OCI-M2 (cell line): ENCODE data around the gene TOLLIP.
"Not testable (repeated sequence)": the region's sequence is repeated elsewhere in the genome, so short reads cannot be mapped to it uniquely, and the experiment has no call there.

ENCODE experiments used
- DNase-seq: peaks from one replicate; lab custom pipeline; 2025; ENCODE audit not compliant: unreplicated experiment; lab: John Stamatoyannopoulos, UW

Gene TOLLIP

DNA sequence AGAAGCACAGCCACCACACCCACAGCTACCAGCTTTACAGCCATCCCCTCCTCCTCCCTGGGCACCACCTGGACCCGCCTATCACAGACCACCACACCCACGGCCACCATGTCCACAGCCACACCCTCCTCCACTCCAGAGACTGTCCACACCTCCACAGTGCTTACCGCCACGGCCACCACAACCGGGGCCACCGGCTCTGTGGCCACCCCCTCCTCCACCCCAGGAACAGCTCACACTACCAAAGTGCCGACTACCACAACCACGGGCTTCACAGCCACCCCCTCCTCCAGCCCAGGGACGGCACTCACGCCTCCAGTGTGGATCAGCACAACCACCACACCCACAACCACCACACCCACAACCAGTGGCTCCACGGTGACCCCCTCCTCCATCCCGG lies 59.0 kb downstream of the TOLLIP start:
- not testable (repeated sequence) for DNase-seq

DNA sequence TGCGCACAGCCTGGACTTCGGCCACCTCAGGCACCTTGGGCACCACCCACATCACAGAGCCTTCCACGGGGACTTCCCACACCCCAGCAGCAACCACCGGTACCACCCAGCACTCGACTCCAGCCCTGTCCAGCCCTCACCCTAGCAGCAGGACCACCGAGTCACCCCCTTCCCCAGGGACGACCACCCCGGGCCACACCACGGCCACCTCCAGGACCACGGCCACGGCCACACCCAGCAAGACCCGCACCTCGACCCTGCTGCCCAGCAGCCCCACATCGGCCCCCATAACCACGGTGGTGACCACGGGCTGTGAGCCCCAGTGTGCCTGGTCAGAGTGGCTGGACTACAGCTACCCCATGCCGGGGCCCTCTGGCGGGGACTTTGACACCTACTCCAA lies 60.5 kb downstream of the TOLLIP start:
- DNase-seq = not testable (repeated sequence)

DNA sequence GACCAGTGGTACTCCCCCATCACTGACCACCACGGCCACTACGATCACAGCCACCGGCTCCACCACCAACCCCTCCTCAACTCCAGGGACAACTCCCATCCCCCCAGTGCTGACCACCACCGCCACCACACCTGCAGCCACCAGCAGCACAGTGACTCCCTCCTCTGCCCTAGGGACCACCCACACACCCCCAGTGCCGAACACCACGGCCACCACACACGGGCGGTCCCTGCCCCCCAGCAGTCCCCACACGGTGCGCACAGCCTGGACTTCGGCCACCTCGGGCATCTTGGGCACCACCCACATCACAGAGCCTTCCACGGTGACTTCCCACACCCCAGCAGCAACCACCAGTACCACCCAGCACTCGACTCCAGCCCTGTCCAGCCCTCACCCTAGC lies 62.4 kb downstream of the TOLLIP start:
- not testable (repeated sequence) for DNase-seq

DNA sequence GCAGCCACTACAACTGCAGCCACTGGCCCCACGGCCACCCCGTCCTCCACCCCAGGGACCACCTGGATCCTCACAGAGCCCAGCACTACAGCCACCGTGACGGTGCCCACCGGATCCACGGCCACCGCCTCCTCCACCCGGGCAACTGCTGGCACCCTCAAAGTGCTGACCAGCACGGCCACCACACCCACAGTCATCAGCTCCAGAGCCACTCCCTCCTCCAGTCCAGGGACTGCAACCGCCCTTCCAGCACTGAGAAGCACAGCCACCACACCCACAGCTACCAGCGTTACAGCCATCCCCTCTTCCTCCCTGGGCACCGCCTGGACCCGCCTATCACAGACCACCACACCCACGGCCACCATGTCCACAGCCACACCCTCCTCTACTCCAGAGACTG lies 63.1 kb downstream of the TOLLIP start:
- not testable (repeated sequence) for DNase-seq

DNA sequence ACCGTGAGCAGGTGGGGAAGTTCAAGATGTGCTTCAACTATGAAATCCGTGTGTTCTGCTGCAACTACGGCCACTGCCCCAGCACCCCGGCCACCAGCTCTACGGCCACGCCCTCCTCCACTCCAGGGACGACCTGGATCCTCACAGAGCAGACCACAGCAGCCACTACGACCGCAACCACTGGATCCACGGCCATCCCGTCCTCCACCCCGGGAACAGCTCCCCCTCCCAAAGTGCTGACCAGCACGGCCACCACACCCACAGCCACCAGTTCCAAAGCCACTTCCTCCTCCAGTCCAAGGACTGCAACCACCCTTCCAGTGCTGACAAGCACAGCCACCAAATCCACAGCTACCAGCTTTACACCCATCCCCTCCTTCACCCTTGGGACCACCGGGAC lies 63.7 kb downstream of the TOLLIP start:
- not testable (repeated sequence) for DNase-seq

DNA sequence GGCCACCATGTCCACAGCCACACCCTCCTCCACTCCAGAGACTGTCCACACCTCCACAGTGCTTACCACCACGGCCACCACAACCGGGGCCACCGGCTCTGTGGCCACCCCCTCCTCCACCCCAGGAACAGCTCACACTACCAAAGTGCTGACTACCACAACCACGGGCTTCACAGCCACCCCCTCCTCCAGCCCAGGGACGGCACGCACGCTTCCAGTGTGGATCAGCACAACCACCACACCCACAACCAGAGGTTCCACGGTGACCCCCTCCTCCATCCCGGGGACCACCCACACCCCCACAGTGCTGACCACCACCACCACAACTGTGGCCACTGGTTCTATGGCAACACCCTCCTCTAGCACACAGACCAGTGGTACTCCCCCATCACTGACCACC lies 64.9 kb downstream of the TOLLIP start:
- DNase-seq = not testable (repeated sequence)

DNA sequence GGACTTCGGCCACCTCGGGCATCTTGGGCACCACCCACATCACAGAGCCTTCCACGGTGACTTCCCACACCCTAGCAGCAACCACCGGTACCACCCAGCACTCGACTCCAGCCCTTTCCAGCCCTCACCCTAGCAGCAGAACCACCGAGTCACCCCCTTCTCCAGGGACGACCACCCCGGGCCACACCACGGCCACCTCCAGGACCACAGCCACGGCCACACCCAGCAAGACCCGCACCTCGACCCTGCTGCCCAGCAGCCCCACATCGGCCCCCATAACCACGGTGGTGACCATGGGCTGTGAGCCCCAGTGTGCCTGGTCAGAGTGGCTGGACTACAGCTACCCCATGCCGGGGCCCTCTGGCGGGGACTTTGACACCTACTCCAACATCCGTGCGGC lies 65.9 kb downstream of the TOLLIP start:
- not testable (repeated sequence) for DNase-seq

DNA sequence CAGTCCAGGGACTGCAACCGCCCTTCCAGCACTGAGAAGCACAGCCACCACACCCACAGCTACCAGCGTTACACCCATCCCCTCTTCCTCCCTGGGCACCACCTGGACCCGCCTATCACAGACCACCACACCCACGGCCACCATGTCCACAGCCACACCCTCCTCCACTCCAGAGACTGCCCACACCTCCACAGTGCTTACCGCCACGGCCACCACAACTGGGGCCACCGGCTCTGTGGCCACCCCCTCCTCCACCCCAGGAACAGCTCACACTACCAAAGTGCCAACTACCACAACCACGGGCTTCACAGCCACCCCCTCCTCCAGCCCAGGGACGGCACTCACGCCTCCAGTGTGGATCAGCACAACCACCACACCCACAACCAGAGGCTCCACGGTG lies 66.7 kb downstream of the TOLLIP start:
- DNase-seq = not testable (repeated sequence)

DNA sequence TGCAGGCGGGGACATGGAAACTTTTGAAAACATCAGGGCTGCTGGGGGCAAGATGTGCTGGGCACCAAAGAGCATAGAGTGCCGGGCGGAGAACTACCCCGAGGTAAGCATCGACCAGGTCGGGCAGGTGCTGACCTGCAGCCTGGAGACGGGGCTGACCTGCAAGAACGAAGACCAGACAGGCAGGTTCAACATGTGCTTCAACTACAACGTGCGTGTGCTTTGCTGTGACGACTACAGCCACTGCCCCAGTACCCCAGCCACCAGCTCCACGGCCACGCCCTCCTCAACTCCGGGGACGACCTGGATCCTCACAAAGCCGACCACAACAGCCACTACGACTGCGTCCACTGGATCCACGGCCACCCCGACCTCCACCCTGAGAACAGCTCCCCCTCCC lies 67.1 kb downstream of the TOLLIP start:
- DNase-seq = no peak

DNA sequence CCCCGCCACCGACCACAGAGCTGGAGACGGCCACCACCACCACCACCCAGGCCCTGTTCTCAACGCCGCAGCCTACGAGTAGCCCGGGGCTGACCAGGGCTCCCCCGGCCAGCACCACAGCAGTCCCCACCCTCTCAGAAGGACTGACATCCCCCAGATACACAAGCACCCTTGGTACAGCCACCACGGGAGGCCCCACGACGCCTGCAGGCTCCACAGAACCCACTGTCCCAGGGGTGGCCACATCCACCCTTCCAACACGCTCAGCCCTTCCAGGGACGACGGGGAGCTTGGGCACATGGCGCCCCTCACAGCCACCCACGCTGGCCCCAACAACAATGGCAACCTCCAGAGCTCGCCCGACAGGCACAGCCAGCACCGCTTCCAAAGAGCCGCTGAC lies 67.7 kb downstream of the TOLLIP start:
- no peak for DNase-seq

DNA sequence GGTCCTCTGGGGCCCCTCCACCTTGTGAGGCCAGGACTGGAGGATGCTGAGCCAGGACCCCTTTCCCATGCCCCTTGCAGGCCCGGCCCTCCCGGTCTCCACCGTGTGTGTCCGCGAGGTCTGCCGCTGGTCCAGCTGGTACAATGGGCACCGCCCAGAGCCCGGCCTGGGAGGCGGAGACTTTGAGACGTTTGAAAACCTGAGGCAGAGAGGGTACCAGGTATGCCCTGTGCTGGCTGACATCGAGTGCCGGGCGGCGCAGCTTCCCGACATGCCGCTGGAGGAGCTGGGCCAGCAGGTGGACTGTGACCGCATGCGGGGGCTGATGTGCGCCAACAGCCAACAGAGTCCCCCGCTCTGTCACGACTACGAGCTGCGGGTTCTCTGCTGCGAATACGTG lies 68.7 kb downstream of the TOLLIP start:
- no peak for DNase-seq

DNA sequence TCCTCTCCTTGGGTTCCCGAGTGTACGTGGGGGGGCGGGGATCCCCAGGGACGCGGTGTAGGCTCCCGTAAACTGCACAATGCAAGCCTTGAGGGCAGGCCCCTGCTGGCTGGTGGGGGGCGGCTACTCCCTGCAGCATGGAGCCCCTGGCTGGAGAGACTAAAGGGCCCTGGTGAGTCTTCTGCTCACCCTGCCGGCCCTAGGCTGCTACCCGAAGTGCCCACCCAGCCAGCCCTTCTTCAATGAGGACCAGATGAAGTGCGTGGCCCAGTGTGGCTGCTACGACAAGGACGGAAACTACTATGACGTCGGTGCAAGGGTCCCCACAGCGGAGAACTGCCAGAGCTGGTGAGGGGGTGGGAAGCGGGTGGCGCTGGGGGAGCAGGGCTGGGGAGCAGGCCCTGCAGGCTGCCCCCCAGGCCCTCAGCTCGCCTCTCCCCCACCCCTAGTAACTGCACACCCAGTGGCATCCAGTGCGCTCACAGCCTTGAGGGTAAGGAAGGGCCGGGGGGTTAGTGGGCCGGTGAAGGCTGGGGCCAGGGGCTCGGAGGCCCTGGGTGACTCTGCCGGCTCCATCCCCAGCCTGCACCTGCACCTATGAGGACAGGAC lies 69.7 kb downstream of the TOLLIP start:
- no peak for DNase-seq

DNA sequence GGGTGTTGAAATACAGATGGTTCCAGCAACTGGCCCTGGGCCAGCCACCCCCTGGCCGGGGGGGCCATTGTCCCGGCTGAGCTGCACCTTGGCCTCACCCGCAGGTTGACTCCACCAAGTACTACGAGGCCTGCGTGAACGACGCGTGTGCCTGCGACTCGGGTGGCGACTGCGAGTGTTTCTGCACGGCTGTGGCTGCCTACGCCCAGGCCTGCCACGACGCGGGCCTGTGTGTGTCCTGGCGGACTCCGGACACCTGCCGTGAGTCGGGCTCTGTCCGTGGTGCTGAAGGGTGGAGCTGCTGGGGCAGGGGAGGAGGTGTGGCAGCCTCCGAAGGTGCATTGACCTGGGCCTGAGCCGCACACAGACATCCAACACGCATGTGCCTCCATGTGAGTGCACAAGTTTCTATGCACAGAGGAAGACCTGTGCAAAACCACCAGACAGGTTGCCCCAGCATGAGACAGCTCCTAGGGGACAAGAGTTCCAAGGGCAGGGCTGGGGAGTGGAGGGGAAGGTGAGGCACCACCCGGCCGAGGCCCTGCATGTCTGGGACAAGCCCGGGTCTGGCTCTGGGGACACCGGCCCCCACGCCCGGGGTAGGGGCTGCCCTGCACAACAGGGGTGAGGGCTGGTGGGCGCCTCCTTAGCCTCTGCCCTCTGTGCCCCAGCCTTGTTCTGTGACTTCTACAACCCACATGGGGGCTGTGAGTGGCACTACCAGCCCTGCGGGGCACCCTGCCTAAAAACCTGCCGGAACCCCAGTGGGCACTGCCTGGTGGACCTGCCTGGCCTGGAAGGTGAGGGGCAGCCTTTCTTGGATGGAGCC lies 70.5 kb downstream of the TOLLIP start:
- DNase-seq = no peak

DNA sequence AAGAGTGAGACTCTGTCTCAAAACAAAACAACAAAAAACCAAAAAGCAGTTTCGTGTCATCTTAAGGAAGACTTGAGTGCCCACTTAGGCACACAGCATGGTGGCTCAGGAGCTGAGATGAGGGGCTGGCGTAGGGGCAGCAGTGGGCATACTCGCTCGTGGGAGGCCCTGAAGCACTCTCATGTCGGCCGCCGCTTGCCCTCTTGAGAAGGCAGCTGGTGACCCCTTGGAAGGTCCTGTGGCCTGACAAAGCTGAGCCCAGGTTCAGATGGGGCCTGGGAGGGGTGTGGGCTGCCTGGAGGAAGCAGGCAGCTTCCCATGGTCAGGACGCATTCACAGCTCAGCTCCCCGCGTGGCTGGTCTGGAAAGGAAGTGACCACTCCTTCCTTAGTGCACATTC lies 71.6 kb downstream of the TOLLIP start:
- no peak for DNase-seq

DNA sequence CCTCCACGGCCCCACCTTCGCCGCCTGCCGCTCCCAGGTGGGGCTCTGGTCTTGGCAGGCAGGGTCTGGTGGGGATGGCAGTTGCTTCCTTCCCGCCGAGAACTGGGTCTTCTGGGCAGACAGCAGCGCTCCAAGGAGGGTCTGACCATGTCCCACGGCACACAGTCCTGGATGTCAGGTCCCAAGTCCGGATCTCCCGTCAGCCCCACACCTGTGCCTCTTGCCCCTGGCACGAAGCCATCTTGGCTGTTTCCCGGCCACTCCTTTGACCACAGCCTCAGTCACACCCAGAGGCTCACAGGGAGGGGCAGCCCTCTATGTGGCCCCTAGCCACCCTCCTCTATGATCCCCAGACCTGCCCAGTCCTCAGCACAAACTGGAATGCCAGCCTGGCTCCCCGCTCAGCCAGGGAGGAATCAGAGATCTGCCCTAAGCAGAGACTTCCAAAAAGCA lies 72.3 kb downstream of the TOLLIP start:
- DNase-seq = no peak

DNA sequence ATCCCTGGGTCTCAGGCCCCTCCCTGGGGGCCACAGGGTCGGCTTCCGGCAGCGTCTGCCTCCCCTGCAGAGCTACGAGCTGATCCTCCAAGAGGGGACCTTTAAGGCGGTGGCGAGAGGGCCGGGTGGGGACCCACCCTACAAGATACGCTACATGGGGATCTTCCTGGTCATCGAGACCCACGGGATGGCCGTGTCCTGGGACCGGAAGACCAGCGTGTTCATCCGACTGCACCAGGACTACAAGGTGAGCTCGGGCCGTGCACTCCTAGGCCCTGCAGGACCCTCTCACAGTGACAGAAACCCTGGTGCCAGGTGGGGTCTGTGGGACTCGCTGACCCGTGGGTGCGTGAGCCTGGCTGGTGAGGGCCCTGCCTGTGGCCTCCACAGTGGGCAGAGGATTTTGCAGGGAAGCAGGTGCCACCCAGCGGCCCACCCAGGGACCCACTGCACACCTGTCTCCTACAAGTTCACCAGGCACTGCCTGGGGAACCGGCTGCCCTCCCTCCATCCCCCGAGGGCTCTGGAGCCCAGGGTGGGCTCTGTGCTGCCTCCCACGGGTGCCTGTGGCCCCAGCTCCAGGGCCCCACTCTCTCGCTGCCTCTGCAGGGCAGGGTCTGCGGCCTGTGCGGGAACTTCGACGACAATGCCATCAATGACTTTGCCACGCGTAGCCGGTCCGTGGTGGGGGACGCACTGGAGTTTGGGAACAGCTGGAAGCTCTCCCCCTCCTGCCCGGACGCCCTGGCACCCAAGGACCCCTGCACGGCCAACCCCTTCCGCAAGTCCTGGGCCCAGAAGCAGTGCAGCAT lies 72.9 kb downstream of the TOLLIP start:
- no peak for DNase-seq

DNA sequence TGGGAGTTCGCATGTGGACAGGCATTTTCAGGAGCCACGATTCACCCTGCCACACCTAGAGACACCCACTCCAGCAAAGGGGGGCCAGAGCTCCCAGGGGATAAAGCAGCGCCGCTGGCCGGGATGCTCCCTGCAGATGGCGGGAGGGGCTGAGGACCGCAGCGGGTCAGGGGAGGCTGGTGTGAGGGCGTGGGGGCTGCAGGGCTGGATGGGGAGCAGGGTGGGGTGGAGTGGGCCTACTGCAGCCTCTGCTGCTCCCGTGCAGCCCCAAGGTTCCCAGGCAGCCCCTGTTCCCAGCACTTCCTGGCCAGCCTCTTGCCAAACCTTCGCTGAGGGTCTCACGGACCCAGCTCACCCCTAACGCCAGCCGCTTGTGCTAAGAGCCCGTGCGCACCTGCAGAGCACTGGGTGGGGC lies 73.5 kb downstream of the TOLLIP start:
- no peak for DNase-seq

DNA sequence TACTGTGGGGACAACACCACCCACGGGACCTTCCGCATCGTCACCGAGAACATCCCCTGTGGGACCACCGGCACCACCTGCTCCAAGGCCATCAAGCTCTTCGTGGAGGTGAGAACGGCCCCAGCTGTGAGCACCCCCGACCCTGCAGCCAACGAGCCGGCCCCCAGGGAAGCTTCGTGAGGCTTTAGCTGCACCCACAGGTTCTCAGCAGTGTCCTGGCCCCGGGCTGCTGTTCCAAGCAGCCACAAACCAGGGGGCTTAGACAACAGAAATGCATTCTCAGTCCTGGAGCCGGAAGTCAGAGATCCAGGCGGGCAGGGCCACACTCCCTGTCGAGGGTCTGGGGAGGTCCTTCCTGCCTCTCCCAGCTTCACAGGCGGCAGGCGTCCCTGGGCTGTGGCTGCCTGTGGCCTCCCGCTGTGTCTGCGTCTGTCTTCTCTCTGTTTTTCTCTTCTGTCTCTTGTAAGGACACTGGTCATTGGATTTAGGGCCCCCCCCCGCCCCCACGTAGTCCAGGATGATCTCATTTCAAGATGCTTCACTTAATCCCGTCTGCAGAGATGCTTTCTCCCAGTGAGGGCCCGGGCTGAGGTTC lies 74.0 kb downstream of the TOLLIP start:
- no peak for DNase-seq

DNA sequence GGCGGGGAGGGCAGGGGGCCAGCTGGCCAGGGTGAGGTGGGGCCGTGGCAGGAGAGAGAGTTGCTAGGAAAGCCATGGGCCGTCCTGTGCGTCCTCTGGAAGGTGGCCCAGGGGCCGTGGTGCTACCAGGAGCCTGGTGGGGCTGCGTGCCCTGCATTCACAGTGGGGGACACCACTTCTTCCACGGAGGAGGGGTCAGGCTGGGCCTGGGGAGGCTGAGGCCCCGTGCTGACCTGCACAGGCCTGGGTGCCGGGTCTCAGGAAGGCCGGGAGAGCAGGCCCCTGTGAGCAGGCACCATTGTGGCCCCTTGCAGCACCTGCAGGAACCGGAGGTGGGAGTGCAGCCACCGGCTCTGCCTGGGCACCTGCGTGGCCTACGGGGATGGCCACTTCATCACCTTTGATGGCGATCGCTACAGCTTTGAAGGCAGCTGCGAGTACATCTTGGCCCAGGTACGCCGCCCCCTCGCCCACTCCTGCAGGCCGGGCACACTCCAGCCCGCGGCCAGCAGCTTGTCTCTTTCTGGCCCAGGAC lies 74.6 kb downstream of the TOLLIP start:
- DNase-seq = no peak

DNA sequence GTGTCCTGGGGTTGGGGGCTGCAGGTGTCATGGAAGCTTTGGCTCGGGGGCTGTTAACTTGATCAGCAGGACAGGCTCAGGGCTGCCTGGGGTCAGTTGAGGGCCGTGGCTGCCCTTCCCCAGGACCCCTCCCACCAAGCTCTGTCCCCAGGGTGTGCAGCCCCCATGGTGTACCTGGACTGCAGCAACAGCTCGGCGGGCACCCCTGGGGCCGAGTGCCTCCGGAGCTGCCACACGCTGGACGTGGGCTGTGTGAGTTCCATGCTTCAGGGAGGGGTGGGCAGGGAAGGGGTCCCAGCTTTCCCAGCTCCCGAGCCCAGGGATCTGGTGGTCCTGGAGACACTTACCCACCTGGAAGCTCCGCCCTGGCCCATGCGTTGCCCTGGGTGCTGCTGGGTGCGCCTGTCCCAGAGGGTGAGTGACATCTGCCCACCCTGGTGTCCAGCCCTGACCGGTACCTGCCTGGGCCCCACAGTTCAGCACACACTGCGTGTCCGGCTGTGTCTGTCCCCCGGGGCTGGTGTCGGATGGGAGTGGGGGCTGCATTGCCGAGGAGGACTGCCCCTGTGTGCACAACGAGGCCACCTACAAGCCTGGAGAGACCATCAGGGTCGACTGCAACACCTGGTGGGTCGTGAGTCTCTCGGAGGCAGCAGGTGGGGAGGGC lies 75.2 kb downstream of the TOLLIP start:
- DNase-seq = no peak
